Urinary bladder (tissue), 4 donors: ENCODE measurements around the gene PKD1L1. TPM values are rescaled to one million over a fixed set of nuclear protein-coding genes. Genes with fewer than 3 reads are reported as not detected.

ENCODE experiments used
- DNase-seq: peaks from one replicate; pipeline ENCODE4 v3.0.0-alpha.2; 2015; ENCODE audit errors: extremely low spot score
- H3K27ac ChIP-seq: one replicate; pipeline ENCODE4 v1.5.1; 2013; ENCODE audit warnings: low read depth, mild to moderate bottlenecking, moderate library complexity
- H3K36me3 ChIP-seq: one replicate; pipeline ENCODE4 v1.6.1; 2013; ENCODE audit warnings: mild to moderate bottlenecking, moderate library complexity; ENCODE audit not compliant: insufficient read depth
- H3K4me1 ChIP-seq: one replicate; pipeline ENCODE4 v1.6.1; 2013; ENCODE audit warnings: mild to moderate bottlenecking, moderate library complexity; ENCODE audit not compliant: insufficient read depth
- H3K4me3 ChIP-seq: one replicate; pipeline ENCODE4 v1.5.1; 2013; ENCODE audit warnings: low read depth, low read length
- WGBS: extraction: QIAGEN DNeasy Blood & Tissue Kit; methylation state at CpG from one replicate; pipeline ENCODE4 v1.1.7; 2013; 5-methylcytosine and 5-hydroxymethylcytosine counted together
- polyA plus RNA-seq: library from polyadenylated mRNA; stranded (reverse); fragments of 200-250 nt; gene quantifications from one replicate; pipeline ENCODE4 v1.2.3, GENCODE V29; 2013
- total RNA-seq: library from RNA; depleted of rRNA; stranded (reverse); fragments of >200 nt; gene quantifications from one replicate; pipeline ENCODE4 v1.2.3, GENCODE V29; 2014
- donor health status: healthy with polysubstance abuse.
- donor health status: healthy.

PKD1L1 gene
- total and polyA plus RNA-seq, 2 donors, result 0.19 to 1.3 TPM

DNA sequence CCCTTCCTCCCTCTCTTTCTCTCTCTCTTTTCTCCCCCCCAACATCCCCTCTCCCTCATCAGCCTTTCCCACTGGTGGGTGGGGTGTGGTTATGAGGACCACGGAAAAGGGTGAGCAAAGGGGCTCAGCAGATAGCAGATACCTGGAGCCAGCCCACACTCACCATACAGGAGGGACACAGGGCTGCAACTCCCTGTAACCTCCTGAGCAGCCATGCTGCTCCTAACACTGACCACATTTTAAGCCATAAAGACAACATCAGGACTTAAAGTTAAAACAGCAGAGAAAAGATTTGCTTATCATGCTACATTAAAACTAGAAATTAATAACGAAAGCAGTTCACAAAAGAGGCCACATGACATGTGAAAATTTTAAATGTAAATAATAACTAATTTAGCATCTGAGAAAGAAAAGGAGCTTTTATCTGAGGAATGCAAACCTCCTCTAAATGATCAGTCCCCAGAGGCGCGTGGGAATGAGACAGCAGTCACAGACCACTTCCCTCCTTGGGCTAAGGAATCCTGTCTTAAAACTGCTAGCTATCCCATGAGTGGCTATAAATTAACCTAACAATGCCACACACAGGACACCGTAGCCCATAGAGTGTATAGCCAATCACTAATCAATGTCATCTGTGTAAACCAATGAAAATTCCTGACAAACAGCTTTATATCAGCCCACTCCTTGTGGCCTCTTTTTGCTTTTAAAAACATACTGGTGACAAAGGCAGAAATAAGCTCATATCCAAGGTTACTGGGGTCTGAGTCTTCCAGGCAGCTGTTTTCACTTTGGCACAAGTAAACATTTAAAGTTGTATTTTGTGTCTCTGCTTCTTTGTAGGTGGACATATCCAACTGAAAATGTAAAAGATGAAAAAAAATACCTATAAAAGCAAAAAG lies 33.3 kb downstream of the PKD1L1 start:
- Histone ChIP-seq H3K4me3 (no peak overlapping the region), H3K4me1 (no peaks in the 10 kb centered on the region), H3K27ac (no peak overlapping the region), H3K36me3 (no peaks in the 10 kb centered on the region)
- DNase-seq, result no peak
- whole genome bisulfite sequencing, result 39% methylated on average over 5 of the region's 5 CpGs

DNA sequence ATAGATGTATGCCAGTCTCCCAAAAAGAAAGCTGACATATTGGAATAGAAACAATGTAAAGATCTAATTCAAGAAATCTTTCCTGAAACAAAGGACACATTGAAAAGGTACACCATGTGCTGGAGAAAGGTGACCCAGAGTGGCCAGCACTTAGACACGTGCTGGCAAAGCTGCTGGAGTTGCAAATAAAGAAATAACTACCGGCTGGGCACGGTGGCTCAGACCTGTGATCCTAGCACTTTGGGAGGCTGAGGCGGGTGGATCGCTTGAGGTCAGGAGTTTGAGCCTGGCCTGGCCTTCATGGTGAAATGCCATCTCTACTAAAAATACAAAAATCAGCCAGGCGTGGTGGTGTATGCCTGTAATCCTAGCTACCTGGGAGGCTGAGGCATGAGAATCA lies 35.9 kb downstream of the PKD1L1 start:
- no peak for DNase-seq
- Histone ChIP-seq H3K4me1 (no peaks in the 10 kb centered on the region), H3K27ac (no peak overlapping the region), H3K36me3 (no peaks in the 10 kb centered on the region), H3K4me3 (no peak overlapping the region)
- 97% methylated on average over 6 of the region's 6 CpGs for WGBS

DNA sequence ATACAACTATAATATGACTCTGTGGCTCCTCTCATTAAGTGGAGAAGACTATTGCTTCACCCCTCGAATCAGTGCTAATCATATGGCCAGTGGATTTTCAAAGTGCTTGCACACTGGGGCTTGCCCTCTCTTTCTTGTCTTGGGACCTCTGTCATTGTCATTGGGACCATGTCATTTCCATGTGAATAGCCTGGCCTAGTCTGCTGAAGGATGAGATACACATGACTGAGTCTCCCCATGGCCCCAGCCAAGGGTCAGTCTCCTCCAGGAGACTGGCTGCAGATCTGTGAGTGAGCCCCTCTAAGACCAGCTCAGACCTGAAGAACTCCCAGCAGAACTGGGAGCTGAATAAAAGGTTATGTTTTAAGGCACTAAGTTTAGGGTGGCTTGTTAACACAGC lies 39.5 kb downstream of the PKD1L1 start:
- Histone ChIP-seq H3K36me3 (no peaks in the 10 kb centered on the region), H3K4me1 (no peaks in the 10 kb centered on the region), H3K4me3 (no peak overlapping the region), H3K27ac (no peak overlapping the region)
- no peak for DNase-seq
- 77% methylated on average over 1 of the region's 1 CpG for WGBS

DNA sequence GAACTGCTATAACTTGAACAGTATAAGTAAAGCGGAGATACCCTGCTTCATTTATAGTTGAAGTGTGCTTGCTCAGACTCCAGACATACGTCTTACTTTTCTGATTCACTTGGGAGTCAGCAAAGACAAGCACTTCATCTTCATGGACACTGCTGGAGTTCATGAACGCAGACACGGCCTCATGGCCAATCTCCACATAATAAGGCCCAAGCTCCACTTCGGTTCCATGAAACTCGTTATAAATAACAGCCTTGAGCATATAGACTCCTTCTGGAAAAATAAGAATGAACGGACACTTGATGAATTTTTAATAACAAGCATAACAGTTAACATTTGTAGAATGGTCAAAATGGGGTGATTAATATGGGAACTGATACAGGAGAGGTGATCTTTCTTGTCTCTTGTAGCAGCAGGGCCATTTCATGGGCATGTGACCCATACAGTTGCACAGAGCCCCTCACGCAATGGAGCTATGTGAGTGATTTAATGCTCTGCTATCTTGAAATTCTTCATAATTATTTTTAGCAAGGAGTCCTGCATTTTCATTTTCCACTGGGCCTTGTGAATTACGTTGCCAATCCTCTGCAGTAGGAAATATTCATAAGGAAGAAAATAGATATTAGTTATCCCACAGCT lies 40.2 kb downstream of the PKD1L1 start:
- Histone ChIP-seq H3K27ac (no peak overlapping the region), H3K4me1 (no peaks in the 10 kb centered on the region), H3K4me3 (no peak overlapping the region), H3K36me3 (no peaks in the 10 kb centered on the region)
- WGBS, result 90% methylated on average over 9 of the region's 9 CpGs
- DNase-seq, result no peak

DNA sequence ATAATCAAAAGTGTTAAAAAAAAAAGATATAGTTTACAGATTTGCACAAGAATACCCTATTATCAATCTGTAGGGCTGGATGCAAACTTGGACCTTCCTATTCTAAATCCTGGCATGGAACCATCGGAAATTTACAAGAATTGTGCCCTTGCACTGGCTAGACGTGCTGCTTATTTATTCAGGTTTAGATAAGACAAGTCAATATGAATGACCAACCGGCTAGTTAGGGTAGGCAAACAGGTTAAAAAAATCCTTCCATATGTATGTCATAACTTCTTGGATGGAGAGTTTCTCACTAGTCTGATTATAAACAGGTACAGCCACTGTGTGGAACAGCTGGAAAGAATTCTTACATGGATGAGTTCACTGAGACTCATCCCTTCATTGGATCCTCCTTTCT lies 41.4 kb downstream of the PKD1L1 start:
- H3K4me3 ChIP-seq, result no peak overlapping the region
- no peak overlapping the region for H3K27ac ChIP-seq
- DNase-seq, result no peak
- H3K4me1 ChIP-seq, result no peaks in the 10 kb centered on the region
- WGBS, result 73% methylated on average over 3 of the region's 3 CpGs
- H3K36me3 ChIP-seq, result no peaks in the 10 kb centered on the region

DNA sequence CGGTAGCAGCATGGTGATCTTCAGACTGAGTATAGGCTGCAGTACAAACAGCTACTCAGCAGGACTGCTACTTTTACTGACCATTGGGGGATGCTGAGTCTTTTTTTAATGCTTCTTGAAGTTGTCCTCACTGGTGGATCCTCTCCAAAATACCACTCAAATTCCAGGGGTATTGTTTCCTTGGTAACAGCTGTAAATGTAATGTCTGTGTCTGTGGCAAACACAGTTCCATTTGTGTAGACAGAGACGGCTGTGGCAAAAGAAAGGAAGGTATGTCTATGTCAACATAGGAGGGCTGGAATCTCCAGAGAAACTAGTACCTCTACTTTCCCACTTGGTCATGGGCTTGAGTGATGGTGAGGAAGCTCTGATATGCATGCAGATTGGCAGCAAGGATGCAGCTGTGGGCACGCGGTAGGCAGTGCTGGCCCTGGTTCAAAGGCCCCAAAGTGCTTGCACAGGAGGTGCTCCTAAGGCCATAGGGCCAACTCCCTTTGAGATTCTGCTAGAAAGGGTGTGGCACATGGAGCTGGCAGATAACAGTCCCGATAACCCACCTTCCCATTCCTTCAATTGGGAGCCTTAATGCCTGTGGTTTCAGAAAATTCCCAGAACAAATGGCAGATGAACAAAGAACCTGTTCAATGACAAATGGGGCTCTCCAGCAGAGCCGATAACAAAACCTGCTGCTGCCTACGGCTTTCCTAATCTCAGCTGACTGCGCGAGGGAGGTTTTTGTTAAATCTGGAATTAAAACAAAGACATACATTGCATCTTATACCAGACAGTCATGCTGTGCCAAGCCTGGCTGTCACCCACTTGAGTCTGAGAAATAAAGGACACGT lies 43.0 kb downstream of the PKD1L1 start:
- Histone ChIP-seq H3K4me1 (no peaks in the 10 kb centered on the region), H3K36me3 (no peaks in the 10 kb centered on the region), H3K4me3 (no peak overlapping the region), H3K27ac (no peak overlapping the region)
- WGBS, result 81% methylated on average over 10 of the region's 10 CpGs
- DNase-seq, result no peak

DNA sequence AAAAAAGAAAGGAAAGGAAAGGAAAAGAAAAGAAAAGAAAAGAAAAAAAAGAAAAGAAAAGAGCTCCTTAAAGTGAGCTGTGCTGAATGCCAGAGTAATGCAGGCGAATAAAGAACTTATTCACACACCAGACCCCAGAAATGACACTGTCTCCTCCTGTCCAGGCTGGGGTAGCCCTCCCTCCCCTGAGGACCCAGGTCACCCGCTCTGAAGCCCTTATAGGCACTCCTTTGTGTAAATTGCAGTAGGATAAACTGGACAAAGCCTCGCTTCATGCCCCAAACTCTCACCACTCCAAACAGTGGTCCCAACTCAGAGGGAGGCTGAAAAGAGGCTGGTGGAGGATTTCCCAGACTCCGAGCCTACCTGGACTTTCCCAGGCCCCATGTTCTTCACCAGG lies 46.3 kb downstream of the PKD1L1 start:
- Histone ChIP-seq H3K27ac (no peak overlapping the region), H3K4me3 (no peak overlapping the region), H3K36me3 (no peaks in the 10 kb centered on the region), H3K4me1 (no peaks in the 10 kb centered on the region)
- WGBS, result 91% methylated on average over 4 of the region's 4 CpGs
- DNase-seq, result no peak

DNA sequence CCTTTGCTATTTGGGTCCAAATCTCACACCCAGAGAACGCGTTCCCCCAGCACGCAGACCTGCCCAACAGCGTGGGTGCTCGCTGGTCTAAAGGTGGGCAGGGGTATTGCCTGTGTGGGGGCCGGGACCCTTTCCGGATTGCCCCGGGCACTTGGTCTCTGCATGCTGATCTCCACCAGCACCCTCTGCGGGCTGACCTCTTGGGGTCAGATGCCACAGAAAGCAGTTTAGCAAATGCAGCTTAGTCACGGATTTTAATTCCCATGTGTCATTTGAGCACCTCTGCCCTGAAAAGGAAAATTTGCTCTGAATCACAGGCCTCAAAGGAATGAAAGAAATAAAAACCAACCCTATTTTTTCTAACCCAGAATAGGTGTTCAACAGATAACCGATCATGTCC lies 46.7 kb downstream of the PKD1L1 start:
- Histone ChIP-seq H3K36me3 (no peaks in the 10 kb centered on the region), H3K27ac (no peak overlapping the region), H3K4me1 (no peaks in the 10 kb centered on the region), H3K4me3 (no peak overlapping the region)
- WGBS, result 82% methylated on average over 11 of the region's 11 CpGs
- DNase-seq, result no peak

DNA sequence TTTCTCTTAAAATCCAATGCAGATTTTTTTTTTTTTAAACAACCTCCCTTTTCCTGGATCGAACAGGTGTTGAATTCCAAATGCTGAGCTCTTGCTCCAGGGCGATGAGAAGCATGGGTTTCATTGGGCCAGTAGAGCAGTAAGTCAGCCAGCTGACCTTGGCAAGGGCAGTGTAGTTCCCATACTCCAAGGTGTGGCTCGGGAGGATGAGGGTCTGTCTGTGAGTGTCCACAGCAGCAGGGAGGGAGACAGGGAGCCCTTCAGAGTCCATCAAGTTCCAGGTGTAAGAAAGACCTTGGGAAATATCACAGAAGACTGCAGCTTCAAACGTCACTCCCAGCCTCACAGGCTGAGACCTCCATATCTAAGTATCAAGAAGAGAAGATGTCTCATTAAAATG lies 50.4 kb downstream of the PKD1L1 start:
- no peak overlapping the region for H3K4me3 ChIP-seq
- H3K4me1 ChIP-seq, result no peaks in the 10 kb centered on the region
- 75% methylated on average over 4 of the region's 4 CpGs for WGBS
- no peak overlapping the region for H3K27ac ChIP-seq
- no peaks in the 10 kb centered on the region for H3K36me3 ChIP-seq
- no peak for DNase-seq

DNA sequence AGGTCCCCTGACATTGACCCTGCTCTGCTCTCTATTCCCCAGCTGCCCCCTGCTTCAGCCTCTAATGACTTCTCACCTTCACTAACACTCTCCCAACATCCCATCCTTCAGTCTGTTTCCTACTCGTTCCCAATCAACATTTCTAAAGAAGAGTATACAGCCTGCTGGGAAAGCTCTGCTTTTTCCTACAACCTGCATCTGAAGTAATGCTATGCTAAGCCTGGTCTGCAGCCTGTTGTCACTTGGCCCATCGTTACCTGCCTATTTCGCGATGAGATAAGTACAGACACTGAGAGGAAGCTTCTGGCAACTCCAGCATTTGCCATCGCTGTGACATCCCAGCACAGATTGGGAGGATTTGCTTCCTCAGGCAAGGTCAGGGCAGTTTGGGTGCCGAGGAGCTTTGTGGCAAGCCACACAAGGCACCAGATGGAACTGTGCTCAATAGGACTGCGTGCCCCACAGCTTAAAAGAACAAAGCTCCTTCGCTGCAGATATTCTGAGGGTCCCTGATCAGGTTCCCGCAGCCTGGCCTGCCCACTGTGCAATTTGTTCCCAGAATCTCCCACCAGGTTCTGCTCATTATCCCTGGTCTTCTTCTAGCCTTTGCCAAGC lies 51.4 kb downstream of the PKD1L1 start:
- no peak overlapping the region for H3K27ac ChIP-seq
- H3K36me3 ChIP-seq, result no peaks in the 10 kb centered on the region
- H3K4me1 ChIP-seq, result no peaks in the 10 kb centered on the region
- H3K4me3 ChIP-seq, result no peak overlapping the region
- no peak for DNase-seq
- 52% methylated on average over 9 of the region's 9 CpGs for WGBS

DNA sequence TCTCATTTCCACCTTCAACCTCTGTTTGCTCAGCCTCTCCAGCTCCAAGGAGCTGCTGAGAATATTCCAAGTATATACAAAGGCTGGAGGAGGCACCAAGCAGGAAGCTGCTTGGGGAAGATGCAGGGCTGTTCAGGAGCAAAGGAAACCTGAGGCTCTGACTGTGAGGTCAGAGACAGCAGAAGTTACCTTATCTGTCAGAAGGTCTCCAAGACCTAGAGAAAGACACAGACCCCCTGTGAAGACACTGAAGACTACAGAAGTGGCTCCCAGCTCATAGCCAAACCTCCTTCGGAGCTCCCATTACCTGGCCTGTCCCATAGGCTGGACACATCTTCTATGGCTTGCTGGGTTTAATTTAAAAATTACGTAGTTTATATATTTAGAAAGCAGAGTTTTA lies 53.2 kb downstream of the PKD1L1 start:
- DNase-seq, result no peak
- WGBS, result 77% methylated on average over 2 of the region's 2 CpGs
- no peaks in the 10 kb centered on the region for H3K36me3 ChIP-seq
- no peaks in the 10 kb centered on the region for H3K4me1 ChIP-seq
- no peak overlapping the region for H3K27ac ChIP-seq
- H3K4me3 ChIP-seq, result no peak overlapping the region

DNA sequence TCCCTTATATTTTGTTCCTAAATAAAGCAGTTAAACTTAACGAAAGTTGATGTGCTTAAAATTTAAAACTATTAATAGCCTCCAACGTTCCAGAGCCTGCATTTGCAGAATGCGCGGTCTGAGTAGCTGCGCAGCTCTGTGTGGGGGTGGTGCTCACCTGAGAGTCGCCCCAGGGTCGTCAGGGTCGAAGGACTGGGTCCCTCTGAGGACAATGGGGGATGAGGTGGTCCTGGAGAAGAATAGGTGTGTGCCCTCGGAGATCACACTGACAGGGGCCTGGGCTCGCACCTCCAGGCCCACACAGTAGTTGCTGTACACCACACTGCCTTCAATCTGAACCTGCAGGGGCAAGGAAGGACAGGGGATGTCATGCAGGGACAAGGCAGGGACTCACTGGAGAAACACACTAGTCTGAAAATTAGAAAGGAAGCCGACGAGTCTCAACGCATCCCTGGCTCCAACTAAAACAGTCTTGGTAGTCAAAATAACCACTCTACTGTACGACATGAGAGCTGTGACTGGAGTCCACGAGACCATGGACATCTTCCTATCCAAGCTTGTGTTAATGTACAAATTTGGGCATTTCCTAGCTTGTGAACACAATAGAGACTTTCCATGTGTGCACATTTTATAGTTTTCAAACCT lies 54.4 kb downstream of the PKD1L1 start:
- Histone ChIP-seq H3K4me1 (no peaks in the 10 kb centered on the region), H3K36me3 (no peaks in the 10 kb centered on the region), H3K4me3 (no peak overlapping the region), H3K27ac (no peak overlapping the region)
- DNase-seq, result no peak
- 86% methylated on average over 15 of the region's 15 CpGs for WGBS

DNA sequence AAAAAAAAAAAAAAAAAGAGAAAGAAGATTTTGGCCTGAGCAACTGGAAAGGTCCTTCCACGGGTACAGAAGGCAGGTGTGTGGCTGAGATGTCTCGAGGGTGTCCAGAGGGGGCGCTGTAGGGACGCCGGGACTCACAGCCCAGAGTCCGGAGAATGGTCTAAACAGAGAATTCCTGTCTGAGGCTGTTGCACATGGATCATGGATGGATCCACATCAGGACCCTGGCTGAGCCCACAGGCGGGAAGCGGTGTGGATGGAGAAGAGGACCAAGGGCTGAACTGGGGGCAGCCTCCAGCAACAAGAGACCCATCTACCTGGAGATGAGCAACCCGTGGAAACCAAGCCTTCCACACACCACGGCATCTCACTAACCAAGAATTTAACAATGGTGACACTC lies 55.0 kb downstream of the PKD1L1 start:
- Histone ChIP-seq H3K4me1 (no peaks in the 10 kb centered on the region), H3K4me3 (no peak overlapping the region), H3K36me3 (no peaks in the 10 kb centered on the region), H3K27ac (no peak overlapping the region)
- 69% methylated on average over 10 of the region's 10 CpGs for WGBS
- no peak for DNase-seq
